Osteoblast (primary cell): ENCODE results near the gene DRP2. TPM values are rescaled to one million over a fixed set of nuclear protein-coding genes. Genes with fewer than 3 reads are reported as not detected.

ENCODE experiments used
- DNase-seq: peaks from one replicate; pipeline ENCODE4 v3.0.0; 2011; ENCODE audit warnings: low spot score, mixed read lengths; ENCODE audit not compliant: insufficient read length; ENCODE audit errors: missing footprints
- H2AFZ ChIP-seq: 2 replicates; pipeline ENCODE4 v1.6.0; 2011; ENCODE audit warnings: mild to moderate bottlenecking, low read length
- H3K27ac ChIP-seq: 2 replicates; pipeline ENCODE4 v1.5.1; 2011; ENCODE audit warnings: mild to moderate bottlenecking, low read depth, low read length, moderate library complexity
- H3K27me3 ChIP-seq: 2 replicates; pipeline ENCODE4 v1.6.0; 2012; ENCODE audit warnings: mild to moderate bottlenecking, control low read depth, inconsistent platforms, low read length, moderate library complexity; ENCODE audit not compliant: insufficient read depth
- H3K36me3 ChIP-seq: 2 replicates; pipeline ENCODE4 v1.5.1; 2011; ENCODE audit warnings: mild to moderate bottlenecking, low read length, control low read depth, moderate library complexity; ENCODE audit not compliant: insufficient read depth
- H3K4me1 ChIP-seq: 2 replicates; pipeline ENCODE4 v1.5.1; 2011; ENCODE audit warnings: mild to moderate bottlenecking, low read length, control low read depth, moderate library complexity; ENCODE audit not compliant: insufficient read depth
- H3K4me2 ChIP-seq: 2 replicates; pipeline ENCODE4 v1.6.0; 2011; ENCODE audit warnings: mild to moderate bottlenecking, low read length; ENCODE audit not compliant: insufficient read depth
- H3K4me3 ChIP-seq: fragments of 200-600 bp; sonication (generic); 3 replicates; pipeline ENCODE4 v1.5.1; 2012; ENCODE audit warnings: mild to moderate bottlenecking, low read length, inconsistent platforms; ENCODE audit not compliant: insufficient read depth
- H3K79me2 ChIP-seq: 2 replicates; pipeline ENCODE4 v1.6.0; 2012; ENCODE audit warnings: mild to moderate bottlenecking, low read length, control low read depth, inconsistent platforms; ENCODE audit not compliant: insufficient read depth
- H3K9me3 ChIP-seq: 2 replicates; pipeline ENCODE4 v1.5.1; 2011; ENCODE audit warnings: low read depth, low read length, control low read depth
- H4K20me1 ChIP-seq: 2 replicates; pipeline ENCODE4 v1.6.0; 2012; ENCODE audit warnings: mild to moderate bottlenecking, low read length, control low read depth; ENCODE audit not compliant: insufficient read depth
- CTCF ChIP-seq: IDR thresholded peaks from 2 replicates; pipeline ENCODE4 v1.5.1; 2011; ENCODE audit warnings: mild to moderate bottlenecking, low read depth, low read length, moderate library complexity; ENCODE audit errors: extremely low read depth
- total RNA-seq: library from RNA; depleted of rRNA; stranded (reverse); fragments of >200 nt; gene quantifications from 2 replicates; pipeline ENCODE4 v1.2.3, GENCODE V29; 2012

DRP2 gene
- total RNA-seq, 1 donor = 0.72 TPM

- Histone ChIP-seq H3K4me1 (no peaks in the 10 kb centered on the region), H3K4me2 (no peak overlapping the region), H3K27ac (no peak overlapping the region), H3K36me3 (no peaks in the 10 kb centered on the region), H4K20me1 (no peaks in the 10 kb centered on the region), H3K4me3 (no peak overlapping the region), H3K79me2 (no peaks in the 10 kb centered on the region), H2AFZ (no peak overlapping the region), H3K9me3 (no peaks in the 10 kb centered on the region), H3K27me3 (no peaks in the 10 kb centered on the region)
- no peak for TF ChIP-seq CTCF
- no peak for DNase-seq
Measured at GRCh38 chrX:101241531-101241930, 21.9 kb downstream of the DRP2 start.

- Histone ChIP-seq H2AFZ (no peak overlapping the region), H3K4me2 (no peak overlapping the region), H3K4me3 (no peak overlapping the region), H3K27ac (peak overlapping the region; percentile 57), H3K4me1 (no peaks in the 10 kb centered on the region), H3K27me3 (no peaks in the 10 kb centered on the region), H3K79me2 (no peaks in the 10 kb centered on the region), H3K9me3 (no peaks in the 10 kb centered on the region), H3K36me3 (no peaks in the 10 kb centered on the region), H4K20me1 (no peaks in the 10 kb centered on the region)
- DNase-seq = no peak
- no peak for TF ChIP-seq CTCF
Measured at GRCh38 chrX:101252634-101253033, 33.0 kb downstream of the DRP2 start.

GRCh38 chrX:101257448-101258258, 38.1 kb downstream of the DRP2 start:
- no peak overlapping the region for H3K4me3 ChIP-seq
- H3K27ac ChIP-seq = no peak overlapping the region
- no peak for DNase-seq
- no peaks in the 10 kb centered on the region for H3K36me3 ChIP-seq
- no peak for TF ChIP-seq CTCF
- no peaks in the 10 kb centered on the region for H3K4me1 ChIP-seq
- no peaks in the 10 kb centered on the region for H3K79me2 ChIP-seq
- H4K20me1 ChIP-seq = no peaks in the 10 kb centered on the region
- H2AFZ ChIP-seq = no peak overlapping the region
- H3K4me2 ChIP-seq = no peak overlapping the region
- peaks cover 5% of the 10 kb centered on the region for H3K27me3 ChIP-seq
- no peaks in the 10 kb centered on the region for H3K9me3 ChIP-seq

GRCh38 chrX:101258259-101258581, 38.6 kb downstream of the DRP2 start:
- Histone ChIP-seq H4K20me1 (no peaks in the 10 kb centered on the region), H3K9me3 (no peaks in the 10 kb centered on the region), H3K79me2 (no peaks in the 10 kb centered on the region), H3K27ac (no peak overlapping the region), H3K27me3 (peaks cover 5% of the 10 kb centered on the region), H3K4me2 (no peak overlapping the region), H3K4me1 (no peaks in the 10 kb centered on the region), H3K36me3 (no peaks in the 10 kb centered on the region), H3K4me3 (no peak overlapping the region), H2AFZ (no peak overlapping the region)
- no peak for DNase-seq
- TF ChIP-seq CTCF = no peak
